ENCODE results near the gene CHRND.
A peak's percentile ranks its signal among the peaks of the same experiment; 100 is the strongest.

Gene CHRND

GRCh38 chr2:232515639-232516038 is 10.3 kb upstream of the CHRND start:
- no peak for TF ChIP-seq CTCF (IDR thresholded peaks at IDR 0.05; ENCODE audit: unreplicated experiment in 3 of 3)
- peaks cover 45% of the 10 kb centered on the region for H3K4me1 Mint-ChIP-seq

GRCh38 chr2:232516551-232516950 is 9.4 kb upstream of the CHRND start:
- peaks cover 73% of the 10 kb centered on the region for H3K27me3 Mint-ChIP-seq (ENCODE audit: low read depth)
- H3K4me3 Mint-ChIP-seq, result no peak overlapping the region
- no peak for TF ChIP-seq CTCF (IDR thresholded peaks at IDR 0.05; ENCODE audit: unreplicated experiment in 3 of 3)
- peaks cover 45% of the 10 kb centered on the region for H3K4me1 Mint-ChIP-seq
- H3K9me3 Mint-ChIP-seq, result no peaks in the 10 kb centered on the region
- no peak overlapping the region for H3K27ac Mint-ChIP-seq
- H3K36me3 Mint-ChIP-seq (ENCODE audit: low read depth), result no peaks in the 10 kb centered on the region

More at GRCh38 chr2:232515639-232516038, 10.3 kb upstream of the CHRND start:
- no peaks in the 10 kb centered on the region for H3K36me3 Mint-ChIP-seq (ENCODE audit: low read depth)
- H3K4me3 Mint-ChIP-seq, result peak overlapping the region in 1 of 3 experiments; percentile 33
- H3K27ac Mint-ChIP-seq, result no peak overlapping the region
- H3K27me3 Mint-ChIP-seq (ENCODE audit: low read depth), result peaks cover 71% of the 10 kb centered on the region
- H3K9me3 Mint-ChIP-seq, result no peaks in the 10 kb centered on the region

GRCh38 chr2:232518844-232519243 is 7.1 kb upstream of the CHRND start:
- peaks cover 69% of the 10 kb centered on the region for H3K27me3 Mint-ChIP-seq (ENCODE audit: low read depth)
- H3K27ac Mint-ChIP-seq, result no peak overlapping the region
- no peak for TF ChIP-seq CTCF (IDR thresholded peaks at IDR 0.05; ENCODE audit: unreplicated experiment in 3 of 3)
- peaks cover 32% of the 10 kb centered on the region for H3K4me1 Mint-ChIP-seq
- no peak overlapping the region for H3K4me3 Mint-ChIP-seq
- no peaks in the 10 kb centered on the region for H3K9me3 Mint-ChIP-seq
- H3K36me3 Mint-ChIP-seq (ENCODE audit: low read depth), result no peaks in the 10 kb centered on the region

- Mint-ChIP-seq H3K27me3 (ENCODE audit: low read depth) (peaks cover 67% of the 10 kb centered on the region), H3K4me1 (peaks cover 32% of the 10 kb centered on the region), H3K9me3 (no peaks in the 10 kb centered on the region), H3K27ac (no peak within 1 kb of the TSS), H3K36me3 (ENCODE audit: low read depth) (no peaks in the 10 kb centered on the region), H3K4me3 (no peak within 1 kb of the TSS)
- no peak for TF ChIP-seq CTCF (IDR thresholded peaks at IDR 0.05; ENCODE audit: unreplicated experiment in 3 of 3)
Measured at GRCh38 chr2:232519581-232520438, 6.2 kb upstream of the CHRND start, which contains the start of gene PRSS56. Gene PRSS56, plus strand, starts transcription at chr2:232520388. Its CDS starts 211 bp downstream, at chr2:232520599.

- Mint-ChIP-seq H3K4me1 (peaks cover 31% of the 10 kb centered on the region), H3K36me3 (ENCODE audit: low read depth) (no peaks in the 10 kb centered on the region), H3K4me3 (no peak overlapping the region), H3K9me3 (no peaks in the 10 kb centered on the region), H3K27ac (no peak overlapping the region), H3K27me3 (ENCODE audit: low read depth) (peaks cover 63% of the 10 kb centered on the region)
- TF ChIP-seq CTCF (IDR thresholded peaks at IDR 0.05; ENCODE audit: unreplicated experiment in 3 of 3), result no peak
Measured at GRCh38 chr2:232520489-232520888, 5.5 kb upstream of the CHRND start.

GRCh38 chr2:232521098-232521497 is 4.9 kb upstream of the CHRND start:
- no peaks in the 10 kb centered on the region for H3K9me3 Mint-ChIP-seq
- no peak overlapping the region for H3K27ac Mint-ChIP-seq
- H3K4me3 Mint-ChIP-seq, result no peak overlapping the region
- no peak for TF ChIP-seq CTCF (IDR thresholded peaks at IDR 0.05; ENCODE audit: unreplicated experiment in 3 of 3)
- H3K36me3 Mint-ChIP-seq (ENCODE audit: low read depth), result no peaks in the 10 kb centered on the region
- H3K4me1 Mint-ChIP-seq, result peaks cover 30% of the 10 kb centered on the region
- H3K27me3 Mint-ChIP-seq (ENCODE audit: low read depth), result peaks cover 63% of the 10 kb centered on the region
